ENCODE data around the gene NEURL1B. TPM values are rescaled to one million over a fixed set of nuclear protein-coding genes. Genes with fewer than 3 reads are reported as not detected.

Gene NEURL1B
- polyA plus RNA-seq, 1 donor (not counting 4 experiments of a cell fraction or from before 2014, with no cell fraction given) = 0.43 TPM

DNA sequence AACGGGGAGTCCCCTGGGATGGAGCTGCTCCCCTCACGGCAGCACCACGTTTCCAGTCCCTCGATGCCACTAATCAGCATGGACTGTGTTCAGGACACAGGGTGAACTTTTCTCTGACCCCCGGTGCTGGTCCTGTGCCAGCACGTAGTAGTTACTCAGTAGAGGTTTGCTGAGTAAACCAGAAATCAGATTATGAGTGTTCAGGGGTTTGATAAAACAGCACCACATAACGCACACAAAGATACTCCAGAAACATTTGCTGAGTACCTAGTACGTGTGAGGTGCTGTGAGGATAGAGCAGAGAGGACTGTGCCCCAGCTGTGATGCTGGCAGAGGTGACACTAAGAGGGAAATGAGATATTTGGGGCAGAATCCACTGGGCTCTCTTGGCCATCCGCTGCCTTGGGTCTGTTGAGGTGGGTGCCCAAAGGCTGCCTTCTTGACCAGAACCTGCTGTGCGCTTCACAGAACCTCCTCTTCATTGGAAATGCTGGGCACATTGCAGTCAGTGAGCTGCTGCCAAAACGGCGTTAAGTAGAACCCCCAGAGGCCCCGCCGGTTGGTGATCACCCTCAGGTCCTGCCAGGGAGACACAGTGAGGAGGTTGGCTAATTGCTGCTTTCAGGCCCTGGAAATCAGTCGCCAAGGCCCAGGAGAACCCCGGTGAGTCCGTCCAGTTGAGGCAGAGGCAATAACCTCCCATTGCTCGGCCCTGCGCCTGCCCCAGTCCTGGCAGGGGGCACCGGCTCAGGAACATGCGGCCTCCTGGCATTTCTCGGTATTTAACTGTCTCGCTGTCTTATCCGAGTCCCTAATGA, 49.4 kb downstream of the NEURL1B start:
- no peaks in the 10 kb centered on the region for H3K9me3 ChIP-seq (ENCODE audit: control insufficient read depth, low read depth, low read length)
- dilution Hi-C loops (cut with MboI; ENCODE audit: extremely low pct_ligation_motif_present, low sequenced_read_pairs) = loop anchor here (25.0 kb wide), 1 partner anchor 203 kb away; no protein-coding TSS in a partner anchor

DNA sequence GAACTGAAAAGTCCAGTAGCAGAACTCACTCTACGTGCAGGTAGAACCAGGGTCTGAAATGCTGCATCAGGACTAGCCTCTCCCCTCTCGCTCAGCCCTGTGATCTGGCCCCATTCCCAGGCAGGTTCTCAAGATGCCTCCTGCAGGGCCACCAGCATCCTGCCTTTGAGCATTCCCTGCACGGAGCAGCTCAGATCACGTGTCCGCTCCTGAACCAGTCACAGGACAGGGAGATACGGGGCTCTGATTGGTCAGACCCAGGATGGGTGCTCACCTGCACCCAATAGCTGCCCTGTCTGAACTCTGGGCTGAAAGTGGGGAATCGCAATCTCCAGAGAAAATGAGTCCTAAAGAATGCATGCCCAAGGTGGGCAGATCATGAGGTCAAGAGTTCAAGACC, 50.8 kb downstream of the NEURL1B start:
- TF ChIP-seq, protein P1, sequence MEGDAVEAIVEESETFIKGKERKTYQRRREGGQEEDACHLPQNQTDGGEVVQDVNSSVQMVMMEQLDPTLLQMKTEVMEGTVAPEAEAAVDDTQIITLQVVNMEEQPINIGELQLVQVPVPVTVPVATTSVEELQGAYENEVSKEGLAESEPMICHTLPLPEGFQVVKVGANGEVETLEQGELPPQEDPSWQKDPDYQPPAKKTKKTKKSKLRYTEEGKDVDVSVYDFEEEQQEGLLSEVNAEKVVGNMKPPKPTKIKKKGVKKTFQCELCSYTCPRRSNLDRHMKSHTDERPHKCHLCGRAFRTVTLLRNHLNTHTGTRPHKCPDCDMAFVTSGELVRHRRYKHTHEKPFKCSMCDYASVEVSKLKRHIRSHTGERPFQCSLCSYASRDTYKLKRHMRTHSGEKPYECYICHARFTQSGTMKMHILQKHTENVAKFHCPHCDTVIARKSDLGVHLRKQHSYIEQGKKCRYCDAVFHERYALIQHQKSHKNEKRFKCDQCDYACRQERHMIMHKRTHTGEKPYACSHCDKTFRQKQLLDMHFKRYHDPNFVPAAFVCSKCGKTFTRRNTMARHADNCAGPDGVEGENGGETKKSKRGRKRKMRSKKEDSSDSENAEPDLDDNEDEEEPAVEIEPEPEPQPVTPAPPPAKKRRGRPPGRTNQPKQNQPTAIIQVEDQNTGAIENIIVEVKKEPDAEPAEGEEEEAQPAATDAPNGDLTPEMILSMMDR (optimal IDR thresholded peaks at IDR 0.05 in 1 of 3, IDR thresholded peaks at IDR 0.05 in 1 of 3, conservative IDR thresholded peaks at IDR 0.05 in 1 of 3; ENCODE audit: extremely low read depth in 1 of 3, insufficient read depth in 2 of 3, low read length in 3 of 3) = no peak
- TF ChIP-seq EZH2 (IDR thresholded peaks at IDR 0.05; ENCODE audit: low read length) = no peak
- Histone ChIP-seq H3K4me3 (ENCODE audit: control insufficient read depth in 2 of 3, extremely low read depth in 1 of 3, insufficient read depth in 2 of 3, low read depth in 1 of 3, low read length in 3 of 3) (no peak overlapping the region), H3K79me2 (ENCODE audit: control insufficient read depth, insufficient read depth, low read length) (no peaks in the 10 kb centered on the region), H3K36me3 (ENCODE audit: control insufficient read depth in 2 of 2, extremely low read depth in 1 of 2, insufficient read depth in 2 of 2, low read length in 2 of 2) (no peaks in the 10 kb centered on the region), H3K27ac (ENCODE audit: control insufficient read depth, insufficient read depth, low read length) (no peak overlapping the region), H3K9ac (ENCODE audit: control insufficient read depth, extremely low read depth, insufficient read depth, low read length) (no peak overlapping the region), H3K4me1 (ENCODE audit: control insufficient read depth, extremely low read depth, insufficient read depth, low read length) (peaks cover 4% of the 10 kb centered on the region), H3K27me3 (ENCODE audit: control insufficient read depth, extremely low read depth, insufficient read depth, low read length) (no peaks in the 10 kb centered on the region), H2AFZ (ENCODE audit: control insufficient read depth, low read length) (no peak overlapping the region), H4K20me1 (ENCODE audit: control insufficient read depth, extremely low read depth, insufficient read depth, low read length) (no peaks in the 10 kb centered on the region), H3K4me2 (ENCODE audit: control insufficient read depth, extremely low read depth, insufficient read depth, low read depth, low read length) (no peak overlapping the region), H3K9me1 (ENCODE audit: control insufficient read depth, extremely low read depth, insufficient read depth, low read length) (no peaks in the 10 kb centered on the region), H3K9me3 (ENCODE audit: control insufficient read depth, low read depth, low read length) (no peaks in the 10 kb centered on the region)
- FAIRE-seq = no peak
- DNase-seq (ENCODE audit: low read depth, low spot score) = no peak
- dilution Hi-C loops (cut with MboI; ENCODE audit: extremely low pct_ligation_motif_present, low sequenced_read_pairs) = loop anchor here (25.0 kb wide), 1 partner anchor 205 kb away; no protein-coding TSS in a partner anchor

More for the DNA sequence above, 49.4 kb downstream of the NEURL1B start:
- Histone ChIP-seq H3K79me2 (ENCODE audit: control insufficient read depth, insufficient read depth, low read length) (no peaks in the 10 kb centered on the region), H2AFZ (ENCODE audit: control insufficient read depth, low read length) (no peak overlapping the region), H3K27me3 (ENCODE audit: control insufficient read depth, extremely low read depth, insufficient read depth, low read length) (no peaks in the 10 kb centered on the region), H3K9me1 (ENCODE audit: control insufficient read depth, extremely low read depth, insufficient read depth, low read length) (no peaks in the 10 kb centered on the region), H3K9ac (ENCODE audit: control insufficient read depth, extremely low read depth, insufficient read depth, low read length) (no peak overlapping the region), H3K4me3 (ENCODE audit: control insufficient read depth in 2 of 3, extremely low read depth in 1 of 3, insufficient read depth in 2 of 3, low read depth in 1 of 3, low read length in 3 of 3) (no peak overlapping the region), H3K36me3 (ENCODE audit: control insufficient read depth in 2 of 2, extremely low read depth in 1 of 2, insufficient read depth in 2 of 2, low read length in 2 of 2) (no peaks in the 10 kb centered on the region), H3K4me1 (ENCODE audit: control insufficient read depth, extremely low read depth, insufficient read depth, low read length) (peaks cover 4% of the 10 kb centered on the region), H3K27ac (ENCODE audit: control insufficient read depth, insufficient read depth, low read length) (no peak overlapping the region), H3K4me2 (ENCODE audit: control insufficient read depth, extremely low read depth, insufficient read depth, low read depth, low read length) (no peak overlapping the region), H4K20me1 (ENCODE audit: control insufficient read depth, extremely low read depth, insufficient read depth, low read length) (no peaks in the 10 kb centered on the region)
- TF ChIP-seq EZH2 (IDR thresholded peaks at IDR 0.05; ENCODE audit: low read length) = no peak
- TF ChIP-seq, protein P1 (optimal IDR thresholded peaks at IDR 0.05 in 1 of 3, IDR thresholded peaks at IDR 0.05 in 1 of 3, conservative IDR thresholded peaks at IDR 0.05 in 1 of 3; ENCODE audit: extremely low read depth in 1 of 3, insufficient read depth in 2 of 3, low read length in 3 of 3) = no peak
- no peak for FAIRE-seq
- DNase-seq (ENCODE audit: low read depth, low spot score) = no peak

Data from keratinocyte (primary cell).